AG04449 (cell line): ENCODE data around the gene CDK5RAP2.
"Not testable (repeated sequence)": the region's sequence is repeated elsewhere in the genome, so short reads cannot be mapped to it uniquely, and the experiment has no call there.

Source experiments
- CTCF ChIA-PET: fragments of 350-600 bp; formaldehyde crosslinking; extraction: SDS; loops from one replicate; lab custom pipeline; 2021; ENCODE audit warnings: antibody characterized with exemption; lab: Yijun Ruan, JAX
- POLR2A ChIA-PET: fragments of 400-600, 350-600 bp; formaldehyde crosslinking; extraction: SDS; loops from one replicate; lab custom pipeline; 2020; ENCODE audit warnings: antibody characterized with exemption, inconsistent platforms; lab: Yijun Ruan, JAX
- DNase-seq: peaks from one replicate; pipeline ENCODE4 v3.0.0-alpha.2; 2010; ENCODE audit warnings: low read depth, low spot score
- H3K4me3 ChIP-seq: 2 replicates; pipeline ENCODE4 v1.5.1; 2011; ENCODE audit warnings: low read depth, mild to moderate bottlenecking, control low read depth, low read length
- TF ChIP-seq, protein P1 (sequence below): IDR thresholded peaks from one replicate; pipeline ENCODE4 v1.5.1; 2011; ENCODE audit warnings: mild to moderate bottlenecking, moderate library complexity, low read length, control low read depth, inconsistent platforms; ENCODE audit not compliant: insufficient read depth; ENCODE audit errors: missing control alignments

The CDK5RAP2 gene

DNA sequence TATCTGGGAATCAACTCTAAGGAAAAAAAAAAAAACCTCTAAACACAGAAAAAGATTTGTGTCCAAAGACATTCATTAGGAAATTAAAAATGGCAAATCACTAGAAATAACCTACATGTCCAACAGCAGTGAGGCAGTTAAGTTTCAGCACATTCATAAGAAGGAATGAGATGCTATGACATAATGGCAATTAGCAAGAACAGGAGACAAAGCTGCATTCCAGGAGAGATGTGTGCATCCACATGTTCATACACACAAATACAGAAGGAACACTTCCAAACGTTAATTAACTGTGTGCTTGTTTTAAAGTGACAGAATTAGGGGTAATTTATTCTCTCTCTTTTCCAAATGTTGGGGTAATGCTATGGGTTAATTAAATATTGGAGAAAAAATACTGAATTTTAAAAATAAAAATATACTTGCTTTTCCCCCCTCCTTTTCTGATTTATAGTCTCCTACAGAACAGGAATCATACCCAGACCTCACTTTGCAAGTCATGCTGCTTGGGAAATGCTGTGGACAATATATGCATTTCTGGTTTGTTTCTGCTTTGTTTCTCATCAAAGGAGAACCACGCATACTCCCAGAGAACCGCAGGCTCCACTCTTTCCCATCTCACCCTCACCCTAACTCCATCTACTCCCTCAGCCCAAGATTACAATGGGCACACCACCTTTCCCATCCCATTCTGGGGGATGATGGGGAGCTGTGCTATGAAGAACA, 114.1 kb downstream of the CDK5RAP2 start:
- TF ChIP-seq, protein P1, sequence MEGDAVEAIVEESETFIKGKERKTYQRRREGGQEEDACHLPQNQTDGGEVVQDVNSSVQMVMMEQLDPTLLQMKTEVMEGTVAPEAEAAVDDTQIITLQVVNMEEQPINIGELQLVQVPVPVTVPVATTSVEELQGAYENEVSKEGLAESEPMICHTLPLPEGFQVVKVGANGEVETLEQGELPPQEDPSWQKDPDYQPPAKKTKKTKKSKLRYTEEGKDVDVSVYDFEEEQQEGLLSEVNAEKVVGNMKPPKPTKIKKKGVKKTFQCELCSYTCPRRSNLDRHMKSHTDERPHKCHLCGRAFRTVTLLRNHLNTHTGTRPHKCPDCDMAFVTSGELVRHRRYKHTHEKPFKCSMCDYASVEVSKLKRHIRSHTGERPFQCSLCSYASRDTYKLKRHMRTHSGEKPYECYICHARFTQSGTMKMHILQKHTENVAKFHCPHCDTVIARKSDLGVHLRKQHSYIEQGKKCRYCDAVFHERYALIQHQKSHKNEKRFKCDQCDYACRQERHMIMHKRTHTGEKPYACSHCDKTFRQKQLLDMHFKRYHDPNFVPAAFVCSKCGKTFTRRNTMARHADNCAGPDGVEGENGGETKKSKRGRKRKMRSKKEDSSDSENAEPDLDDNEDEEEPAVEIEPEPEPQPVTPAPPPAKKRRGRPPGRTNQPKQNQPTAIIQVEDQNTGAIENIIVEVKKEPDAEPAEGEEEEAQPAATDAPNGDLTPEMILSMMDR: no peak
- DNase-seq: no peak
- ChIA-PET CTCF (interaction anchor here (1.5 kb wide), 1 partner anchor 12 kb away, joined by 3 read pairs; no protein-coding TSS in a partner anchor), POLR2A (no interaction called here)
- no peak overlapping the region for H3K4me3 ChIP-seq

DNA sequence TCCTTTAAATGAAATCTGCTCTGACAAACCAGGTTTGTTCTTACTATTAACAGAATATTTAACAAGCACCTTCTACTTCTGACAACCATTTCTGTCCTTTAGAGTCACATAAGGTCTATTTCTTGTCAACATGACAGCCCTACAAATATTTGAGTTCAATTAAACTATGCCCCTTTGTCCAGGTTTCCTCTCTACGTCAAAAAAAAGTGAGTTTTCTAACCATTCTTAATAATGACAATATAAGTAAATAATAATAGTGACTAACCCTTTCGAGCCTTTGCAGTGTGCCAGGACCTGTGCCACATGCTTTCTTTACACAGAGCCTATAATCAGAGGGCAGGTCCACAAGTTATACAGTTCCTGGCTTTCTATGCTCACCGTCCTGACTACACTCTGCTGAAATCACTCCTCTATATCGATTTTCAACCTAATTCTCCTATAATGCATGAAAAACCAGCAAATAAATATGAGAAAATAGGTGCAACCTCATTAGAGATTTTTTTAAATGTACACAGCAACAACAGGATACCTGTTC, 115.0 kb downstream of the CDK5RAP2 start:
- TF ChIP-seq, protein P1: no peak
- POLR2A ChIA-PET: no interaction called here
- no peak for DNase-seq
- H3K4me3 ChIP-seq: no peak overlapping the region
- CTCF ChIA-PET: interaction anchor here (1.0 to 1.5 kb wide), 2 partner anchors 11 to 13 kb away, joined by 3 read pairs; no protein-coding TSS in a partner anchor

DNA sequence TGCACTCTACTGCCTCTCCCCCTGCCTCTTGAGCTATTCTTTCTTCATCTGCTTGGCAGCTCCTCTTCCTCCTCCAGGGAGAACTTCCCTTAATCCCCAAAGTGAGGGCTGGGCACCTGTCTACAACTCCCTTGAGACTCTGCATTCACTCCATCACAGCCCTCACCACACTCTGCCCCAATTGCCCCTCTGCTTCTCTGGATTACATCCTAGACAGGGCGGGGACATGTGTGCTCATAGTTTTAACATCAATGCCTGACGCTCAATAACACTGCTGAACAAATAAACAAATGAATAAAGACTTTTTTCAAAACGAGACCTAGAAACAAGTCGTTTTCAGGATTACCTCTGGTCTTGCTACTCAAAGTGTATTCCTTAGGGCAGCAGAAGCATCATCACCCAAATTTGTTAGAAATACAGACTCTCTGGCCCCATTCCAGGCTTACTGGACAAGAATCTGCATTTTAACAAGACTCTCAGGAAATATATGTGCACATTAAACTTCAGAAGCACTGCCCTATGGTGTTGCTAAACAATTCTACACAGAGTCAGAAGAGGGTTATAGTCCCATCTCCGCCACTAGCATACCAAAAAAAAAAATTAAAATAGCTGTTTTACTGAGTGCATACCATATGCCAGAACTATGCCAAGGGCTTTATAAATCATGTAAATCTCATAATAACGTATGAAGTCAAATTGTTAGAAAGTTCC, 115.6 kb downstream of the CDK5RAP2 start:
- DNase-seq: no peak
- no peak overlapping the region for H3K4me3 ChIP-seq
- POLR2A ChIA-PET: no interaction called here
- TF ChIP-seq, protein P1: no peak
- CTCF ChIA-PET: interaction anchor here (1.0 to 1.8 kb wide), 2 partner anchors 11 to 13 kb away, joined by 3 to 10 read pairs; no protein-coding TSS in a partner anchor

- DNase-seq: no peak
- TF ChIP-seq, protein P1: no peak
- ChIA-PET CTCF (interaction anchor here (1.8 kb wide), 1 partner anchor 13 kb away, joined by 10 read pairs; no protein-coding TSS in a partner anchor), POLR2A (no interaction called here)
- H3K4me3 ChIP-seq: no peak overlapping the region
These were observed 116.2 kb downstream of the CDK5RAP2 start for GRCh38 chr9:120463765-120464164.

GRCh38 chr9:120461677-120462076, 118.3 kb downstream of the CDK5RAP2 start:
- CTCF ChIA-PET: interaction anchor here (2.5 kb wide), 1 partner anchor 16 kb away, joined by 9 read pairs; no protein-coding TSS in a partner anchor
- POLR2A ChIA-PET, DNase-seq, H3K4me3 ChIP-seq: not testable (repeated sequence)

DNA sequence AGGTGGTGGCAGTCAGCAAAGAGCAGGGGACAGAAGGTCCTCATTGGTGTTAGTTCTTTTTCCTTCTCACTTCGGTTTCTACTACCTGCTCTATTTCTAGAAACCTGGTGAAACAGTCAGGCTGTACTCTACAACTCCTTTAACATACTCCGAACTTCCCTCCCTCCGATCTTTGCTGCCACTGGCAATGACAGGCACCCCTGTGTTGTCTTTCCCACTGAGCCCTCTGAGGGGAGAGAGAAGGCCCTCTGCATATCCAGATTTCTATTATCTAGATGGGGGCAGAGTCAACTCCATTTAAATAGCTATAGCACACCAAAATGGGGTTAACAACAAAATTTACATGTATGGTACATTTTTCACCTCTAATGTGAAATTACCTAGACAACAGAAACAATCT, 123.7 kb downstream of the CDK5RAP2 start:
- ChIA-PET CTCF (interaction anchor here (0.6 to 1.1 kb wide), 2 partner anchors 21 to 392 kb away, joined by 3 to 4 read pairs; no protein-coding TSS in a partner anchor), POLR2A (no interaction called here)
- TF ChIP-seq, protein P1: no peak
- H3K4me3 ChIP-seq: no peak overlapping the region
- no peak for DNase-seq
